GM21737 (cell line): ENCODE measurements around the gene DDX3X.

Source experiments
- ATAC-seq: cut with Tn5 transposase; IDR thresholded peaks from one replicate; pipeline ENCODE4 v1.9.1; 2021; ENCODE audit warnings: mild to moderate bottlenecking, moderate library complexity; ENCODE audit not compliant: unreplicated experiment

Gene DDX3X

GRCh38 chrX:41327341-41327740, 6.6 kb upstream of the DDX3X start:
- no peak for ATAC-seq

DNA sequence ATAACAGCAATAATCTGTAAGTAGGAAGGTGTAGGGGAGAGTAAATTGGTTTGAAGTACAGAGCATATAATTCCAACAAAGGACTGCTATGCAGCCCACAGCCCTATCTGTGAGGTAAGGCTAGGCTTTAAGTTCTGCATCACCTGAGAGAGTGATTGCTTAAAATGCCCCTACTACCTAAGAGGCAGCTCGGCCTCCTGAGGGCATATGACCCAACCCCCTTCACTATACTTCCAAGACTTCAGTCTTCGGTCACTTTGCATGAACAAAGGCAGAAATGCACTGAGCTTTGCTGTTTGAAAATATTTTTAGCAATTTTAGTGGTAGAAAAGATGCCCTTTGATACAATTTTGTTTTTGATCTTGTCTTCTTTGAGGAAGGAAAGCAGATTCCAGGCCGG, 4.9 kb upstream of the DDX3X start:
- no peak for ATAC-seq

DNA sequence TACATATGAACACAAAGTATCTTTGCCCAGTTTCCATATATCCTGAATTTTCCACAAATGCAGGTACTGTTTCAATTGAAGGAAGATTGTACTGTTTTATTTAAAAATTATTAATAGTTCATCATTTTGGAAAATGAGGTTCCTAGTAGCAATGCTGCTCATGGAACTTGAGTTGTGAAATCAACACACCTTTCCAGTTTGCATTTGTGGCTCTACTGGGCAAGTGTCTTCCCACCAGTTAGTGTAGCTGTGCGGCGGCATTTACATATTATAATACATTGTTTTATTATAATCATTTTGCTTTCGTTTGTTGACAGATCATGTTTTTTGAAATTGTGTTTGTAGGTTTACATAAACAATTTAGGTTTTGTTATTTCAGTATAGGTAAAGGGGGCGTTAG, 2.0 kb upstream of the DDX3X start:
- no peak for ATAC-seq

- ATAC-seq: peak; percentile 8
Measured at GRCh38 chrX:41332408-41333002, 1.5 kb upstream of the DDX3X start.

DNA sequence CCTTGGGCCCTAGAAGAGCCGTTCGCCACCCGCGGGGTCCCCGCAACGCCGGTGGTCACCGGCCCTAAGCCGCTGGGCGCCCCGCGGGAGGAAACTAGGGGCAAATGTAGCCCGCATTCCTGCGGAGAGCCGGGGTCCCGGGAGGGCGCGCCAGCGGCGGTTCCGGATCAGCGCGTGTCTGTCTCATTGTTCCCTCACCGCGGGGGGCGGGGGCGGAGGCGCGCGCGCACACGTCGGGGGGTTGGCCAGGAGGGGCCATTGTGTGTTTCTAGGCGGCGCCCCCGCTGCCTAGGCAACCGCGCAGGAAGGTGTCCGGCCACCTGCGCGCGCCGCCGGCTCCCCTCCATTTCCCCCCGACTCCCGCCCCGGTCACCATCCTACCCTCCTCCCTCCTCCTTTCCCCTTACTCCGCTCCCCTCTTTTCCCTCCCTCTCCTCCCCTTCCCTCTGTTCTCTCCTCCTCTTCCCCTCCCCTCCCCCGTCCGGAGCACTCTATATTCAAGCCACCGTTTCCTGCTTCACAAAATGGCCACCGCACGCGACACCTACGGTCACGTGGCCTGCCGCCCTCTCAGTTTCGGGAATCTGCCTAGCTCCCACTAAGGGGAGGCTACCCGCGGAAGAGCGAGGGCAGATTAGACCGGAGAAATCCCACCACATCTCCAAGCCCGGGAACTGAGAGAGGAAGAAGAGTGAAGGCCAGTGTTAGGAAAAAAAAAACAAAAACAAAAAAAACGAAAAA, 789 bp upstream of the DDX3X start:
- ATAC-seq: peak; percentile 35

DNA sequence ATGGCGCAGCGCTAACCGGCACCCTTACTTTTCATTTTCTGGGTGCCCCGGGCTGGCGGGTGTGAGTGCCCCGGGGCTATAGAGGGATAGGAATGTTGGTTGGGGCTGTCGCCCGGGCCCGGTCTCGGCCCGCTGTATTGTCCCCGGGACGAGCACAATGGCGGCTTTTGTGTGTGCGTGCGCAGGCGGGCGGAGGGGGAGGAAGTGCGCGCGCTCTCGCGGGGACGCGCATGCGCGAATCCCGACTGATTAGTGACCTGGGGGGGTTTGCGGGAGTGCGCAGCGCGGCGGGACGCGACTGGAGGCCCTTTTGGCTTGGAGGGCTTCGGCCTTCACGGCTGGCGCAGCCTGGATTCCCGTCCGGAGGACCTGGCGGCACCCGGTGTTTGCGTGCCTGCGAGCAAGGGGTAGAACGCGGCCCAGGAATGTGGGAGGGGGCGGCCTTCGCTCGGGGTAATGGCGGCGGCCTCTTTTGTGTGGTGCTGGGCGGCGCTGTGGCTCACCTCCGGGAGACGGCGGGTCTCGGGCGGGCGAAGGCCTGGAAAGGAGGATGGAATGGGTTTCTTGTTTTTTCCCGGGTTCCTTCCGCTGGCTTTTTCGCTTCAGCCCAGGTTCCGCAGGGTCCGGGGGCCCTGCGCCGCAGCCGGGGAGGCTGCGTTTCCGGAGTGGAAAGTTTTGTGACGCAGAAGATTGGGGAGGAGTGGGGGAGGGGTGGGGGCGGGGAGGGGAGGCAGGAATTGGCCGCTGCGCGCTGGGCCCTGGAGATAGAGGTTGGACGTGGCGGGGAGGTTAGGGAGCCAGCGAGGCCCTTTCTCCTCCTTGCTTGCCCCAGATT, 618 bp downstream of the DDX3X start:
- ATAC-seq: peak; percentile 20

DNA sequence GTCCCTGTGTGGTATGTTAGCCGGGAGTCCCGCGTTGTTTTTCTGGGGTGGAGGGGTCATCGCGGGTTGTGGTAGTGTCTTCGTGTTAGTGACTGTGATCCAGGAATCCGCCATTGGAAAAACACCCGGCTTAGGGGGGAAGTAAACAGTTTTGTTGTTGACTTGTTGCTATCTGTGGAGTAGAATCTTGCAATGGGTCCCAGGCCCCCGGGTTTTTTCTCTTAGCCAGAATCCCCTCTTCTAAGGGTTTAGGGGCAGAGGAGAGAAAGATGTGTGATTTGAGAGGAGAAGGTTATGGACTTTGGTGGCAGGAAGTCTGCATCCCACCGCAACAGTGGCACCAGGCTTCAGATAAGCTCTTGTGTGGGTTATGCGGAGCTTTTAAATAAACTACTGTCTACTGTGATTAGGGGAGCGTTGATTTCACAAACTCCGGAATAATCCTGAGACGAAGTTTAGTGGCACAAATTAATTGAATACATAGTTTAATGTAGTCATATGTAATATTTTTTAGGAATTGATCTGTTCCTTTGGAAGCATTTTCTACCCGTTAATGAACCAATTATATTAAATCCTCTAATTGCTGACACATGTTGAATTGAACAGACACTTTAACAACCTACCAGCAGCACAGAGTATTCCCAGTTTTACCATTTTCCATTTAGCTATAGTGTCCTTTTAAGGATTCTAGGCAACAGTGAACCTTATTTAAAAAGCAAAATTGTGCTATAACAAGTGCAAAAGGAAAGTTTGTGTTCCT, 1.4 kb downstream of the DDX3X start:
- no peak for ATAC-seq

- no peak for ATAC-seq
Measured at GRCh38 chrX:41335958-41336331, 2.0 kb downstream of the DDX3X start.

- no peak for ATAC-seq
Measured at GRCh38 chrX:41336447-41336846, 2.5 kb downstream of the DDX3X start.

DNA sequence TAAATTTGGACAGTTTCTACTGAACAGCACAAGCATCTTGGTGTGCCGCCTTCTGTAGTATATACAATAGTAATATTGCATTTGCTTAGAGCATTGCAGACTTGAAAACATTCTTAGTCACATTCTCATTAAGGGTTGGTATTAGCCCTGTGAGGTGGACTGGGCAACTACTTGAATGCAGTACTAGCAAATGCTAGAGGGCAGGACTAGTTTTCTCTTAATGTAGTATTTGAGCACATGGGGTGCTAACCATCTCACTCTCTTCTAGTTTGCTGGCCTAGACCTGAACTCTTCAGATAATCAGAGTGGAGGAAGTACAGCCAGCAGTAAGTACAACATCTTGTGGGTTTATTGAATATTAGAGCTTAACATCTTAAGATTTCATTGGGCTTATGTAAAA, 3.2 kb downstream of the DDX3X start:
- no peak for ATAC-seq

GRCh38 chrX:41338436-41338835, 4.5 kb downstream of the DDX3X start:
- ATAC-seq: no peak

GRCh38 chrX:41339148-41339547, 5.2 kb downstream of the DDX3X start:
- no peak for ATAC-seq

DNA sequence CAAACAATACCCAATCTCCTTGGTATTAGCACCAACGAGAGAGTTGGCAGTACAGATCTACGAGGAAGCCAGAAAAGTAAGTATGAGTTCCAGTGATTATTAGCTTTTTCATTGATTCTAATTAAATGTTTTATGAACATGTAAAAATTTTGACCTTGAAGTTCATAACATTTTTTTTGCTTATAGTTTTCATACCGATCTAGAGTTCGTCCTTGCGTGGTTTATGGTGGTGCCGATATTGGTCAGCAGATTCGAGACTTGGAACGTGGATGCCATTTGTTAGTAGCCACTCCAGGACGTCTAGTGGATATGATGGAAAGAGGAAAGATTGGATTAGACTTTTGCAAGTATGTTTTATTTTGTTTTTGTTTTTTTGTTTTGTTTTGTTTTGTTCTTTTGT, 10.1 kb downstream of the DDX3X start:
- ATAC-seq: no peak

GRCh38 chrX:41347186-41347585, 13.2 kb downstream of the DDX3X start:
- no peak for ATAC-seq

DNA sequence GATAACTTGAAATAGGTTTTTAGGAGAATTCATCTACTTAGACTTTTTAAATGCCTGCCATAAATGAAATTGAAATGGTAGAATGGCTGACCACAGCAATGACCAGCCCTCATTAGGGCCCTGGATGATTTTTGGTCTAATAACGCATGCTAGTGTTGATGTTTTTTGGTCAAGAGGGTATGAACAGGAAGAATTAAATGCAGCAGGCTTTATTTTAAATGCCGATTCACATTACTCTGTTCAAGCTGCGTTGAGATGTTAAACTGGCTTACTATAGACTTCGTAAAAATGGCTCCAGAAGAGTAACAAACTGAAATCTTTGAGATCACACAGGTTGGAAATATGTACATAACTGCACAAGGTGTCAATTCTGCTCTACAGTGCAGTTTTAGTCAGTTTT, 14.6 kb downstream of the DDX3X start:
- no peak for ATAC-seq

- ATAC-seq: no peak
Measured at GRCh38 chrX:41350150-41350975, 16.4 kb downstream of the DDX3X start.

GRCh38 chrX:41350976-41351569, 17.1 kb downstream of the DDX3X start:
- no peak for ATAC-seq

GRCh38 chrX:41351923-41352322, 18.0 kb downstream of the DDX3X start:
- ATAC-seq: no peak

DNA sequence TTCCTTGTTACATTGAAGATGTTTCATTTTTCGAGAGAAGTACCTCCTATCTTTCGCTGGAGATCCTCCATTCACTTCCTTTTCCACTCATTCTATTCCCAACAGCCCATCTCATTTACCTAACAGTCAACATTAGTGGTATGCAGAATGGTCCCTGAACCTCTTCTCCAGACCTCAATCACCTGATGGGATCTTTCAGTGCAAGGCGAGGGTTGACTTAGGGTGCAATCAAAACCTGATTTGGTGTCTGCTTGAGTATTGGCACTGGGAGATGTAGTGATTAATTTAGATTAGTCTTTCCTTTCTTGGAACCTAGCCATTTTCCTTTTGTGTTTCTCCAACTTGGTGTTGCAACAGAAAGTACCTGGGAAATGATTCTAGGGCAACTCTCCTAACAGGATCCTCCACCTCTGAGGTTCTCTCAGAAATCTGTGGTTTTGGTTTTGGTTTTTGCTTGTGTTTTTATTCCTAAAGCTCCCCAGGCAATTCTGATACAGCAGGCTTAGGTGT, 18.4 kb downstream of the DDX3X start:
- no peak for ATAC-seq

DNA sequence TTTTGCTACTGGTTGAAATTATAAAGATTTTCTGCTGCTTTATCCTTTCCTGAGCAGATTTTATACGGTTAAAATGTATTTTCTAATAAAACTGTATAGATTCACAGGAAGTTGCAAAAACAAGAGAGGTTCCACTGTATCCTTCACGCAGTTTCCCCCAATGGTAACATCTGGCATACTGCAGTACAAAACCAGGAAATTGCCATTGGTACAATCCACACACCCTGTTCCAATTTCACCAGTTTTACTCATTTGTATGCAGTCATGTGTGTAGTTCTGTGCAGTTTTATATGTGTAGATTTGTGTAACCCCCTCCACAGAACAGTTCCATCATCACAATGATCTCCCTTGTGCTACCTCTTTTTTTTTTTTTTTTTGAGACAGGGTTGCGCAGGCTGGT, 20.0 kb downstream of the DDX3X start:
- ATAC-seq: no peak
